ENCODE results near the gene TRIM33.
"Not testable (repeated sequence)": the region's sequence is repeated elsewhere in the genome, so short reads cannot be mapped to it uniquely, and the experiment has no call there.

Gene TRIM33

GRCh38 chr1:114509596-114510273, 1.3 kb downstream of the TRIM33 start:
- DNase-seq, result no peak

- DNase-seq, result no peak
Observed at GRCh38 chr1:114508386-114508898, 2.6 kb downstream of the TRIM33 start.

- DNase-seq, result no peak
Observed at GRCh38 chr1:114507513-114507912, 3.5 kb downstream of the TRIM33 start.

- no peak for DNase-seq
Observed at GRCh38 chr1:114505148-114505561, 5.8 kb downstream of the TRIM33 start.

- DNase-seq, result no peak
Observed at GRCh38 chr1:114503916-114504422, 7.0 kb downstream of the TRIM33 start.

- DNase-seq, result no peak
Observed at GRCh38 chr1:114502080-114502479, 8.9 kb downstream of the TRIM33 start.

- no peak for DNase-seq
Observed at GRCh38 chr1:114499478-114499877, 11.5 kb downstream of the TRIM33 start.

- no peak for DNase-seq
Observed at GRCh38 chr1:114496089-114496488, 14.9 kb downstream of the TRIM33 start.

- DNase-seq, result no peak
Observed at GRCh38 chr1:114495486-114495885, 15.5 kb downstream of the TRIM33 start.

GRCh38 chr1:114492978-114493377, 18.0 kb downstream of the TRIM33 start:
- no peak for DNase-seq

GRCh38 chr1:114490274-114490693, 20.7 kb downstream of the TRIM33 start:
- DNase-seq, result no peak

GRCh38 chr1:114488739-114489138, 22.3 kb downstream of the TRIM33 start:
- DNase-seq, result no peak

- DNase-seq, result no peak
Observed at GRCh38 chr1:114485286-114485685, 25.7 kb downstream of the TRIM33 start.

GRCh38 chr1:114482585-114482984, 28.4 kb downstream of the TRIM33 start:
- peak; percentile 16 for DNase-seq

GRCh38 chr1:114479636-114480035, 31.4 kb downstream of the TRIM33 start:
- DNase-seq, result not testable (repeated sequence)

- DNase-seq, result no peak
Observed at GRCh38 chr1:114479134-114479533, 31.9 kb downstream of the TRIM33 start.

- DNase-seq, result no peak
Observed at GRCh38 chr1:114473796-114474195, 37.2 kb downstream of the TRIM33 start.

- no peak for DNase-seq
Observed at GRCh38 chr1:114472408-114472807, 38.6 kb downstream of the TRIM33 start.

- no peak for DNase-seq
Observed at GRCh38 chr1:114470681-114471080, 40.3 kb downstream of the TRIM33 start.

GRCh38 chr1:114468710-114469468, 42.1 kb downstream of the TRIM33 start:
- DNase-seq, result no peak

GRCh38 chr1:114468047-114468446, 43.0 kb downstream of the TRIM33 start:
- no peak for DNase-seq

- no peak for DNase-seq
Observed at GRCh38 chr1:114467491-114467890, 43.5 kb downstream of the TRIM33 start.

GRCh38 chr1:114466334-114467014, 44.5 kb downstream of the TRIM33 start:
- DNase-seq, result no peak
